GM18502 (cell line): ENCODE results near the gene NME1.
"Not testable (repeated sequence)": the region's sequence is repeated elsewhere in the genome, so short reads cannot be mapped to it uniquely, and the experiment has no call there.

ENCODE experiments used
- ATAC-seq: cut with Tn5 transposase; IDR thresholded peaks from one replicate; pipeline ENCODE4 v1.9.1; 2021; ENCODE audit warnings: mild to moderate bottlenecking; ENCODE audit not compliant: unreplicated experiment, poor library complexity

Gene NME1

DNA sequence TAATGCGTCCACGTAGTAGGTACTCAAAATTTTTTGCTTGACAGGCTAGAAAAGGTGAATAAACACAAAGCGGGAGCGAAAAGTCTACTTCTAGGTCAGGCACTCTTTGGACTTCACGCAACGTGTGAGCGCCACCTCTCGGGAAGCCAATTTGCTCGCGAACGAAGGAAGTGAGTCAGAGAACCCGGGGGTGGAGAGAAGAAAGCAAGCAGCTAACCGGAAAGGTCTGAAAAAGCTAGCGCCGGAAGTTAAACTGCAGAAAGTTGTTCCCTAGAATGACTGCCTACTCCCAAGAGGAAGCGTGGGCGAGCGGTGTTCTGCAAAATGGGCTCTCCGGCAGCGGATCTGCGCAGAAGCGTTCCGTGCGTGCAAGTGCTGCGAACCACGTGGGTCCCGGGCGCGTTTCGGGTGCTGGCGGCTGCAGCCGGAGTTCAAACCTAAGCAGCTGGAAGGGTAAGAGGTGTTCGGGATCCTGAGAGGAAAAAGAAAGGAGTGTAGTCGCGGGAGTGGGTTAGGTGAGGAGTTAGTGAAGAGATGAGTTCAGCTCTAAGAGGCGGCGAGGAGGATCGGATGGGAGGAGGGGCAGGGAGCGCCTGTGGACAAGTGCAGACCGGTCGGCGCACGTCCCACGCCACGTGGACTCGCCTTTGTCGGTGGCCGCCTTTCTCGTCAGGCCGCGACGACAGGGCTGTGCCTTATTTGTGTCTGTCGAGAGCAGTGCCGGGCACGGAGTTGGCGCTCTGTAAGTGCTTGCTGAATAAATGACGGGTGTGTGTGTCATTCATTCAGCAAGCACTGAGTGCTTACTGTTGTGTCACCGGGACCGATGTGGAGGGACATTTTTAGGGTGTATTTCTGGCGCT lies at the start of gene NME1:
NME1 (plus strand) TSS at position 350 of the 863 bp plus-strand sequence. CDS start 2,096 bp downstream, outside the sequence.
- peak; percentile 90 for ATAC-seq

DNA sequence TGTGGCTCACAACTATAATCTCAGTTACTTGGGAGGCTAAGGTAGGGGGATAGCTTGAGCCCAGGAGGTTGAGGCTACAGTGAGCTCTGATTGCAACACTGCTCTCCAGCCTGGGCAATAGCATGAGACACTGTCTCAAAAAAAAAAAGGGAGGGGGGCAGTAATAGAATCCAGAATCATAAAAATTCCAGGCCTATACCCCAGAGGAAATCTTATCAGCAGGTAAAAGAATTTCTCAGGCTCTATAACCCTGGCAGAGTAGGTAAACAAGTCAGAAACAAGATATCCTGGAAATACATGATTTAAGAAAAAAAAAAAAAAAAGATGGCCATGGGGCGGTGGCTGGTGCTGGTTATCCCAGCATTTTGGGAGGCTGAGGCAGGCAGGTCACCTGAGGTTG lies 45.6 kb upstream of the NME1 start:
- no peak for ATAC-seq

- ATAC-seq = not testable (repeated sequence)
Measured at GRCh38 chr17:51112303-51113222, 40.8 kb upstream of the NME1 start.

DNA sequence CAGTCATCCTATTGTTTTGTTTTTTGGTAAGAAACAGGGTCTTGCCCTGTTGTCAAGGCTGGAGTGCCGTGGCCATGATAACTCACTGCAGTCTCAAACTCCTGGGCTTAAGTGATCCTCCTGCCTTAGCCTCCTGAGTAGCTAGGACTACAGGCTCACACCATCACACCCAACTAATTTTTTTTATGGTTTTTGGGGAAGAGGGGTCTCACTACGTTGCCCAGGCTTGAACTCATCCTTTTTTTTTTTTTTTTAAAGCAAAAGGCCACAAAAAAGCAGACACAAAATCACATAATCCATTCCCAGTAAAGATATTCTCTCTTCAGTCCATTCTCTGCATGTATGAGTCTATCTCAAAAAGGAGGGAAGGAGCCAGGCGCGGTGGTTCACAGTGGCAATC lies 38.2 kb upstream of the NME1 start:
- ATAC-seq = no peak

DNA sequence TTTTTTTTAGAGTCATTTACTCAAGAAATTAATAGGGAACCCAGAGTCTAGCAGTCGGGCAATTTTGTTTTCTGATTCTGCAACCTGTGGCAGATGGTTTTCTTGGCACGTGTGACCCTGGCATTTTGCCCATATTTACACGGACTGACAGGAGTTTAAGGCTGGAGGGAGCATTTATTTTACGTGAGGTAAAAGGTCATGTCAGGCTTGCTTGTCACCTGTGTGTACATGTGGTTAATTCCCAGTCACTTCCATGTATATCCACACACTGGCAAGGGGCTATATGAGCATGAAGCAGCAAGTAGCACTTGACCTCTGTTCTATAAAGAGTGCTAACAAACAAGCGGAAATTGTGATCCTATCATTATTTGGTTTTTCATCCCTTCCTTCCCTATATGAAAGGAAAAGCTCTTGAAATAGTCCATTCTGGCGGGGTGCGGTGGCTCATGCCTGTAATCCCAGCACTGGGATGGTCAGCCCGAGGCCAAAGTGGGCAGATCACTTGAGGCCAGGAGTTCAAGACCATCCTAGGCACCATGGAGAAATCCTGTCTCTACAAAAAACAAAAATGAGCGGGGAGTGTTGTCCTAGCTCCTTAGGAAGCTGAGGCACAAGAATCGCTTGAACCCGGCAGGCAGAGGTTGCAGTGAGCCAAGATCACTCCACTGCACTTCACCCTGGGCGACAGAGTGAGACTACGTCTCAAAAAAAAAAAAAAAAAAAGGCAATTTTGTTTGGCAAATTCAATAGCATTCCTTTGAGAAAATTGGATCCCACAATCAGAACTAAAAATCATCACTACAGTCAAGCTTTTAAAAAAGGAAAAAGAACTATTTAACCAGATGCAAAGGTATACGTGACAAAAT lies 34.8 kb upstream of the NME1 start:
- no peak for ATAC-seq

DNA sequence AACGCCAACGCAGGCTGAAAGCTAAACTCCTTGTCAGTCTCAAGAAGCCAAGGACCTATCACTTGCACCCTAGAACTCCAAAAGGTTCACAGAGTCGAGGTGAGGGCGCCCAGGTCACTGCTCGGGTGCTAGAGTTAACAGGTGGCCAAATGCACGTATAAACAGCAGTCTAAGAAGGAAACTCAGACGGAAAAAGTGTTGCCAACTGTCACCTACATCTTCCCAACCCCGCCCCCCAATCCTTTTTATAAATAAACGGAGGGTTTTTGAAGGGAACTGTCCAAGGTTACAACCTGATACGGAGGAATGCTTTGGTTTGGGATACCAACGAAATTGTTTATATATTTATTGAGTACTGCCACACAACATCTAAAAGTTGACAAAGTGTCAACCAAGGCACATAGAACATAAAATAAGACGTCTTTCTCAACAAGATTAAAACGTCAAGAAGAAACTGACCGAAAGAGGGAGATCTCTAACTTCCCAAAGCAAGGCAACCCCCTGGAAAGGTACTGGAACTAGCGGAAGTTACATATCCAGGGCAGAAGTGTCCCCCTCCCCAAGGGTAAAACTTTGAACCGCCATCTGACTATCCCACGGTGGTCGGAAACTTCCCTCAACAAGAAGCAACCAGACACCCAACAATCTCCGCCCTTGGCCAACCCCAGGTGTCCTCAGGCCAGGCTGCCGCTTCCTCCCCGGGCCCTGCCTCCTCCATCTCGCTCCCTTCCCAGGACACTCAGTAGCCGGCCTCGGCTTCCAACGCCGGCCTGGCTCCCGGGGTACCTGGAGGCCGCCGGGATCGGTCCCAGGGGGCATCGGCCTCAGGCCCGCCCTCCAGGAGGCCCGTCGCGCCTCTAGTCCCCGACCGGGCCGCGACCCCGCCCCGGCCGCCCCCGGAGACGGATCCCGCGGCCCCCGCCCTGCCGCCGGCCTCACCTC lies 33.7 kb upstream of the NME1 start:
- ATAC-seq = peak; percentile 30

GRCh38 chr17:51120357-51120738 lies 33.0 kb upstream of the NME1 start:
- peak; percentile 37 for ATAC-seq

- peak; percentile 72 for ATAC-seq
Measured at GRCh38 chr17:51120739-51121619, 32.4 kb upstream of the NME1 start, which contains the start of gene SPAG9. Gene SPAG9 (minus strand): TSS chr17:51120868. CDS start chr17:51120656, 212 bp downstream.

DNA sequence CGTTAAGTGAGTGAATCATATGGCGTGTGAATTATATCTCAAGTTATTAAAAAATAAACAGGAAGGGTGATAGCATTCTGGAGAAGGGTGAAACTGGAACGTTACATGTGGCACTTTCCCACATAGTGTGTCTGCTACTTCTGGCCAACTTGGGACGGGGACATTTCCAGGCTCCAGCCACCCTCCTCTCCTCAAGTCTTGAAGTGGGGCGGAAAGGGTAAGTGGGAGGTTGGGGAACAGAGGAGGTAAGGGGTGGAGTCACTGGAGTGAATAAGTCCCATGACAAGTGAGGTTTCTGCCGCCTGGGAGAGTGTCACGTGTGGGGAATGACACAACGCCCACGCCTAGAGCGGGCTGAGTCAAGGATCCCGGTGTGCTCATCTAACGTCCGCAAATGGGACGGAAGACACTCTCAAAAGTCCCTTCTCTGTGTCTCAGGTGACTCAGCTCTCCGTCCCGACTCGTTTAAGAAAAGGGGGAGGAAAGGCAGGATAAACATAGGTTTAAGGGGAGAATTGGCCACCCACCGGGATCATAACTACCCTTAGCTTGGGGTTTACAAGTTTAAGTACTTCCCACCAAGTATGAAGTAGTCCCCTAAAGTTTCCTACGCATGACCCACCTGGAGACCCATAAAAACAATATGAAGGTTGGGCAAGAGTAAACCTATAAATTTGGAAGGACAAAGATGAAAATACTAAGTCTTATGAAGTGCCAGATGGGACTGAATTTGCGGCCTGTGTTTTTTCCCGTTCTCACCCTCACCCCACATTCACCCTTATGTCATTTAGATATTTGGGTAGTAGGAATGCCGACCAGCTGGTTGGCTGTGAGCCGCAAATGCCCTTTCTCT lies 31.5 kb upstream of the NME1 start:
- ATAC-seq = peak; percentile 39

GRCh38 chr17:51122473-51123115 lies 30.8 kb upstream of the NME1 start:
- ATAC-seq = not testable (repeated sequence)

DNA sequence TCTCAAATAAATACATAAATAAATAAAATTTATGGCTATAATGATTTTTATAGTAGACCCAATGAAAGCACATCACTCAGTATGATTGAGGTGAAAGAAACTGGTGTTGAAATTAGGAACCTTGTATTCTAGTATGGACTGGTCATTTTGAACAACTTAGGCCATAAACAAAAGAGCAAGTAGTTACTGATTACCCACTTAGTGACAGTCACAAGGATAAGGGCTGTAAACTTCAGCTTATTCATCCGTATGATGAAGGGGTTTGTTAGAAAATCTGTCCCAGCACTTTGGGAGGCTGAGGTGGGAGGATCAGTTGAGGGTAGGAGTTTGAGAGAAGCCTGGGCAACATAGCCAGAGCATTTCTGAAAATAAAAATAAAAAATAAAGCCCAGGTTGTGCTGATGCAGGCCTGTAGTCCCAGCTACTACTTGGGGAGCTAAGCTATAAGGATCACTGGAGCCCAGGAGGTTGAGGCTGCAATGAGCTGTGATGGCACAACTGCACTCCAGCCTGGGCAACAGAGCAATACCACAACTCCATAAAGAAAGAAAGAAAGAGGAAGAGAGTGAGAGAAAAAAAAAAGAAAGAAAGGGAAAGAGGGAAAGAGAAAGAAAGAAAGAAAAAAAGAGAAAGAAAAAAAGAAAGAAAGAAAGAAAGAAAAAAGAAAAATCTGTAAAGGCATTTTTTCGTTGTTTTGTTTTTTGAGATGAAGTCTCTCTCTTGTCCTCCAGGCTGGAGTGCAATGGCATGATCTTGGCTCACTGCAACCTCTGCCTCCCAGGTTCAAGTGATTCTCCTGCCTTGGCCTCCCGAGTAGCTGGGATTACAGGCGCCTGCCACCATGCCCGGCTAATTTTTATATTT lies 28.5 kb upstream of the NME1 start:
- no peak for ATAC-seq

DNA sequence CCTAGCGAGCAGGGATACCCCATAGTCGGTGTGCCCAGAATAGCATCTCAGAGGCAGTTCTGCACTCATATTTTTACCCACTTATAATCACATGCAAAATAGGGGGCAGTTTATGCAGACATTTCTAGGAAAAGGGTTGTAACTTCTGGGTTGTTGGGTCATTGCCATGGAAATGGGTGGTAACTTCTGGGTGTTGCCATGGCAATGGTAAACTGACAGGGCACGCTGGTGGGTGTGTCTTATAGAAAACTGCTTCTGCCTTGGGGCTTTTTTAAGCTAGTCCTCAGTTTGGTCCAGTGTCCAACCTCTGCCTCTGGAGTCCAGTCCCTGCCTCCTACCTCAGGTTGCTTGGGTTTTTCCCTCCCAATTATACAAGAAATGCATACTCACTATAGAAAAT lies 25.3 kb upstream of the NME1 start:
- no peak for ATAC-seq

GRCh38 chr17:51132964-51133319 lies 20.4 kb upstream of the NME1 start:
- ATAC-seq = peak; percentile 40

- no peak for ATAC-seq
Measured at GRCh38 chr17:51133365-51133764, 20.0 kb upstream of the NME1 start.

DNA sequence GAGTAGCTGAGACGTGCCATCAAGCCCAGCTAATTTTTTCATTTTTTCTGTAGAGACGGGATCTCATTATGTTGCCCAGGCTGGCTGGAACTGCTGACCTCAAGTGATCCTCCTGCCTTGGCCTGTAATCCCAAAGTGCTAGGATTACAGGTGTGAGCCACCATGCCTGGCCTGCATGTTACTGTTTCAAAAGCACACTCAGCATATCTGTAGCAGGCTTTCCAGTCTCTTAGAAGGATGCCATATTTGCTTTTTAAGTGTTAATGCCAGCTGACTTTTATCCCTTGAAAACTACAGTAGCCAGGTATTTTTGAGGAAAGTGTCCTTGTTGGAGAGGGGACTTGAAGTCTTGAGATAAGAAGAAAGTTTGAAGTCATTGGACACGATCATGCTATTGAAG lies 17.4 kb upstream of the NME1 start:
- ATAC-seq = no peak

DNA sequence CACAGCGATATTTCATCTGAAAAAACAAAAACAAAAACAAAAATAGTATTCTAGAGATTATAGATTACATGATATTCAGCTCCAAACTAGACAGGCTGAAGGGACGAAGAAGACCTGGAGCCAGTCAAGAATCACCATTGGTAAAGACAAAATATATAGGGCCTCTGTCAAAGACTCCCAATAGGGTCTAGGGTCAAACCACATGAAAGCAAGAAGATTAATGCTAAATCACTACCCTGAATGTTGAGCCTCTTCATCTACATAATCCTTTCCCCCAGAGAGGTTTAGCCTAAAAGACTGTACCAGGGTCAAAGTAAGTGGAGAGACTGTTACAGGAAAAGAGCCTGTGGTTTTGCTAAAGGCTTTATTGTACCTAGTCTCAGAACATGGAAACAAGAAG lies 10.8 kb upstream of the NME1 start:
- ATAC-seq = no peak
